Peyer's patch (tissue), 4 donors: ENCODE measurements around the gene KCNQ1. TPM values are rescaled to one million over a fixed set of nuclear protein-coding genes. Genes with fewer than 3 reads are reported as not detected.

Experiments used
- DNase-seq, 3 donors: peaks; one replicate each; pipeline ENCODE4 v3.0.0-alpha.2; 2017 to 2019
- H3K27ac ChIP-seq, 4 donors: fragments of 200-600 bp; sonication (generic); one replicate each; pipeline ENCODE4 v1.5.1; 2016 to 2019
- H3K27me3 ChIP-seq, 2 donors: fragments of 200-600 bp; sonication (generic); one replicate each; pipeline ENCODE4 v1.5.1; 2019
- H3K36me3 ChIP-seq, 3 donors: fragments of 200-600 bp; sonication (generic); one replicate each; pipeline ENCODE4 v1.5.1; 2016 to 2019
- H3K4me1 ChIP-seq, 4 donors: fragments of 200-600 bp; sonication (generic); one replicate each; pipeline ENCODE4 v1.5.1; 2016 to 2019
- H3K4me3 ChIP-seq, 4 donors: fragments of 200-600 bp; sonication (generic); 1 replicate in 3 of 4; 2 replicates in 1 of 4; pipeline ENCODE4 v1.5.1; 2016 to 2019; ENCODE audit warnings: mild to moderate bottlenecking in 1 of 4
- H3K9me3 ChIP-seq, 4 donors: fragments of 200-600 bp; sonication (generic); one replicate each; pipeline ENCODE4 v1.5.1; 2016 to 2019; ENCODE audit warnings: mild to moderate bottlenecking in 1 of 4
- CTCF ChIP-seq, 6 experiments: fragments of 450-650 bp in 4 of 6; fragments of 200-600 bp in 2 of 6; sonication (generic) in 1 of 6; IDR thresholded peaks; one replicate each; pipeline ENCODE4 v1.5.1; 2017 to 2019; ENCODE audit warnings: antibody characterized with exemption in 6 of 6, mild to moderate bottlenecking in 3 of 6, moderate library complexity in 1 of 6
- POLR2A ChIP-seq, 2 donors: fragments of 450-650 bp; IDR thresholded peaks; one replicate each; pipeline ENCODE4 v1.5.1; 2017; ENCODE audit warnings: antibody characterized with exemption in 2 of 2, mild to moderate bottlenecking in 2 of 2, moderate library complexity in 2 of 2
- total RNA-seq, 4 donors: library from RNA; depleted of rRNA; stranded (reverse); fragments of >200 nt; gene quantifications; one replicate each; pipeline ENCODE4 v1.1.0, GENCODE V29; 2016

Gene KCNQ1
- total RNA-seq, 4 donors from 2014 or later = 50.6 to 66.4 (median 54.2) TPM

- no peaks in the 10 kb centered on the region for H3K9me3 ChIP-seq
- no peak overlapping the region for H3K4me3 ChIP-seq
- no peaks in the 10 kb centered on the region for H3K27me3 ChIP-seq
- H3K4me1 ChIP-seq = peaks cover 0 to 2% (median 0%) of the 10 kb centered on the region in 4 donors
- DNase-seq = peak in 2 of 3 donors; percentile 16 to 32
- no peak for TF ChIP-seq CTCF (IDR thresholded peaks at IDR 0.05)
- TF ChIP-seq POLR2A (IDR thresholded peaks at IDR 0.05) = no peak
- H3K27ac ChIP-seq = no peak overlapping the region
- no peaks in the 10 kb centered on the region for H3K36me3 ChIP-seq
These were observed 113.6 kb downstream of the KCNQ1 start for GRCh38 chr11:2558397-2558796.

GRCh38 chr11:2558861-2559526 is 114.2 kb downstream of the KCNQ1 start:
- peak in 2 of 3 donors; percentile 13 to 32 for DNase-seq
- peaks cover 0 to 3% (median 1%) of the 10 kb centered on the region in 4 donors for H3K4me1 ChIP-seq
- H3K9me3 ChIP-seq = no peaks in the 10 kb centered on the region
- TF ChIP-seq POLR2A (IDR thresholded peaks at IDR 0.05) (no peak), CTCF (IDR thresholded peaks at IDR 0.05) (no peak)
- no peaks in the 10 kb centered on the region for H3K27me3 ChIP-seq
- no peak overlapping the region for H3K4me3 ChIP-seq
- H3K27ac ChIP-seq = no peak overlapping the region
- H3K36me3 ChIP-seq = no peaks in the 10 kb centered on the region

GRCh38 chr11:2559527-2560311 is 114.9 kb downstream of the KCNQ1 start:
- no peak overlapping the region for H3K27ac ChIP-seq
- DNase-seq = peak in 2 of 3 donors; percentile 37 to 42

GRCh38 chr11:2561696-2562581 is 117.1 kb downstream of the KCNQ1 start:
- no peaks in the 10 kb centered on the region for H3K36me3 ChIP-seq
- no peaks in the 10 kb centered on the region for H3K27me3 ChIP-seq
- H3K4me3 ChIP-seq = no peak overlapping the region
- peak in 2 of 3 donors; percentile 36 to 50 for DNase-seq
- H3K4me1 ChIP-seq = peaks cover 0 to 17% (median 1%) of the 10 kb centered on the region in 4 donors
- no peaks in the 10 kb centered on the region for H3K9me3 ChIP-seq
- no peak for TF ChIP-seq CTCF (IDR thresholded peaks at IDR 0.05)
- TF ChIP-seq POLR2A (IDR thresholded peaks at IDR 0.05) = no peak
- no peak overlapping the region for H3K27ac ChIP-seq

More at GRCh38 chr11:2559527-2560311, 114.9 kb downstream of the KCNQ1 start:
- no peak for TF ChIP-seq POLR2A (IDR thresholded peaks at IDR 0.05)
- no peak for TF ChIP-seq CTCF (IDR thresholded peaks at IDR 0.05)
- Histone ChIP-seq H3K27me3 (no peaks in the 10 kb centered on the region), H3K4me3 (no peak overlapping the region), H3K4me1 (peaks cover 0 to 6% (median 1%) of the 10 kb centered on the region in 4 donors), H3K9me3 (no peaks in the 10 kb centered on the region), H3K36me3 (no peaks in the 10 kb centered on the region)

GRCh38 chr11:2562890-2563212 is 118.0 kb downstream of the KCNQ1 start:
- H3K36me3 ChIP-seq = no peaks in the 10 kb centered on the region
- no peak for DNase-seq
- H3K27ac ChIP-seq = no peak overlapping the region
- H3K4me1 ChIP-seq = peaks cover 0 to 19% (median 1%) of the 10 kb centered on the region in 4 donors
- H3K27me3 ChIP-seq = no peaks in the 10 kb centered on the region
- no peak overlapping the region for H3K4me3 ChIP-seq
- H3K9me3 ChIP-seq = no peaks in the 10 kb centered on the region
- TF ChIP-seq CTCF (IDR thresholded peaks at IDR 0.05) (no peak), POLR2A (IDR thresholded peaks at IDR 0.05) (no peak)
